RPMI7951 (cell line): Measurements from ENCODE around the gene UNC5A. TPM values are rescaled to one million over a fixed set of nuclear protein-coding genes. Genes with fewer than 3 reads are reported as not detected.
"Not testable (repeated sequence)": the region's sequence is repeated elsewhere in the genome, so short reads cannot be mapped to it uniquely, and the experiment has no call there.

Experiments used
- DNase-seq: peaks from one replicate; pipeline ENCODE4 v3.0.0-alpha.2; 2012; ENCODE audit warnings: low read depth
- total RNA-seq: library from RNA; depleted of rRNA; stranded (reverse); fragments of >200 nt; shearing (Covaris generic); gene quantifications from 2 replicates; pipeline ENCODE4 v1.2.3, GENCODE V29; 2014

UNC5A gene
- total RNA-seq, 1 experiment from 2014 or later: not detected

- no peak for DNase-seq
These were observed 52.8 kb downstream of the UNC5A start for GRCh38 chr5:176863041-176863764.

DNA sequence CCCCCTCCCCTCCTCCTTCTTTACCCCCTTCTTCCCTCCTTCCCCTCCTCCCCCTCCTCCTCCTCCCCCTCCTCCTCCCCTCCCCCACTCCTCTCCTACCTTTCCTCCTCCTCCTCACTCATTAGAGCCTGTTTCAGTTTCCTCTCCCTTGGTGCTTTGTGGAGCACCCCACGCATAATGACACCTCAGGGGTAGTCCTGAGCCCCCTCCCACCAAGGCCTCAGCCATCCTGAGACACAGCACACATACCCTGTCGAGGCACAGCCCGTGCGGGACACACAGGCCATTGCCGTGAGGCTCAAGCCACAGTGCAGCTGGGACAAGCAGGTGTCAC is 53.4 kb downstream of the UNC5A start:
- no peak for DNase-seq

- DNase-seq: no peak
These were observed 54.4 kb downstream of the UNC5A start for GRCh38 chr5:176864755-176865154.

DNA sequence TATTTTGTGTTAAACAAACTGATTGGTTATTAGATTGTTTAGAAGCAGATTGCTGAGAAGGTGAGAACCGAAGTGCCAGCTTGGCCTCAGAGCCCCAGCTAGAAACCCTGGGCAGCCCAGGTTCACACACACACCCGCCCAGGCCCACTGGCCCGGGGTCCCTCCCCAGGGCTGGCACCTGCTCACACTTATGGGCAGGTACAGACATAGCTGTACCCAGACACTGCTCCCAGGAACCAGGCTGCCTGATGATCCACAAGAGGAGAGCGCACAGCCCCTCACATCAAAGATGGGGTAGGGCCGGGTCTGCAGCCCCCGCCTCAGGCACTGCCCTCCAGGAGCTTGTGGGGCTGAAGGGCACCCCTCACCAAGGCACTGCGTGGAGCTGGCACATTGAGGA is 55.6 kb downstream of the UNC5A start:
- no peak for DNase-seq

DNA sequence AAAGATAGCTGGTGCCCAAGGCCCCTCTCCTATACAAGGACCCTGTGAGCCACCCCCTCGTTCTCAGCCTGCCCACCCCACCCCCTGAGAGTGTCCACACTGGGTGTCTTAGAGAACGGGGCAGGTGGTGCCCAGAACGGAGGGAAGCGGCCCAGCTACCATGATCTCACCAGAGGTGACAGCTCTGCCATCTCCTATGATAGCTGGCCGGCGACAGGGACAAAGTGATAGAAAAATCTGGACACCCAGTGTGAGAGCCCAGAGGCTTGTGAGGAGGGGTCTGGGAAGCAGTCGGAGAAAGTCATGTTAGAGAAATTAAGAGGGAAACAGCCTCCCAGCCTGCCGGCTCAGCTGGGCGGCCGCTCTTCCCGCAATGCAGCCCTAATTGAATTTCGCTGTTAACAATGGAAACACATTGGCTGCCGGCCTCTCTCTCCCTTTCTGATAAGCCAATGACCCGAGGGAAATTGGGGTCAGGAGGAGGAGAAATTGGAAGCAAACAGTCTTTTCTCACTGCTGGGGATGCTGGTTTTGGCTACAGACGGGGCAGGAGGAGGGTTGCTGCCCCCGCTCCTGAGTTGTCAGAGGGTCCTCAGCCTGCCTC is 56.5 kb downstream of the UNC5A start:
- no peak for DNase-seq

DNA sequence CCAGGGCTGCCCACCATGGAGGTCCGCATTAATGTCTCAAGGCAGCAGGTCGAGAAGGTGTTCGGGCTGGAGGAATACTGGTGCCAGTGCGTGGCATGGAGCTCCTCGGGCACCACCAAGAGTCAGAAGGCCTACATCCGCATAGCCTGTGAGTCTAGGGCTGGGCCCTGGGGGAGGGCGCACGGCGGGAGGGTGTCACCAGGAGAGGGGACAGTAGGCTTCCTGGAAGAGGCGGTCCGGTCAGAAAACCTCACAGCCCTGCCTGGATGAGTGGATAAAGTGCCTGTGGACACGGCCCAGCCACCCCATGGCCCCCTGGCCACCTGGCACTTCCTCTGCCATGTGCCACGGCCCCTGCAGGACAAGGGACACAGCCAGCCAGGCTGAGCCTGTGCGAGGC is 57.8 kb downstream of the UNC5A start:
- no peak for DNase-seq

- no peak for DNase-seq
These were observed 58.4 kb downstream of the UNC5A start for GRCh38 chr5:176868731-176869130.

DNA sequence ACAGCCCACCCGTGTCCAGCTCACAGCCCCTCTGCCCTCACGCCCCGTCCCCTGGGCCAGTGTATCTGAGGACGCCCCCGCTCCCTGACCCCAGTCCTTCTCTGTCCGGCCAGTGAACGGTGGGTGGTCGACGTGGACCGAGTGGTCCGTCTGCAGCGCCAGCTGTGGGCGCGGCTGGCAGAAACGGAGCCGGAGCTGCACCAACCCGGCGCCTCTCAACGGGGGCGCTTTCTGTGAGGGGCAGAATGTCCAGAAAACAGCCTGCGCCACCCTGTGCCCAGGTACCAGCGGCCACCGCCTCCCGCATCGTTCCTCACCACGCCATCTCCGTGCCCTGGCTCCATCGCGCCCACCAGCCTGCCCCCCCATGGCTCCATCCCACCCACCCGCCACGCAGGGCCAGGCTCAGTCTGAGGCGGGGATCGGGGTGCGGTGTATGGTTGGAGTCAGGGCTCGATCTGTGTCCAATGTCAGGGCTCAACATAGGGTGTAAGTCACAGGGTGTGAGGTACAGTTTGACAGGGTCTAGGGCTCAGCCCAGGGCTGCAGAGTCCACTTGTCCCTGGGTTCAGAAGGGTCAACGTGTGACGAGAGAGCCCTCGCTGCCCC is 59.2 kb downstream of the UNC5A start:
- no peak for DNase-seq

DNA sequence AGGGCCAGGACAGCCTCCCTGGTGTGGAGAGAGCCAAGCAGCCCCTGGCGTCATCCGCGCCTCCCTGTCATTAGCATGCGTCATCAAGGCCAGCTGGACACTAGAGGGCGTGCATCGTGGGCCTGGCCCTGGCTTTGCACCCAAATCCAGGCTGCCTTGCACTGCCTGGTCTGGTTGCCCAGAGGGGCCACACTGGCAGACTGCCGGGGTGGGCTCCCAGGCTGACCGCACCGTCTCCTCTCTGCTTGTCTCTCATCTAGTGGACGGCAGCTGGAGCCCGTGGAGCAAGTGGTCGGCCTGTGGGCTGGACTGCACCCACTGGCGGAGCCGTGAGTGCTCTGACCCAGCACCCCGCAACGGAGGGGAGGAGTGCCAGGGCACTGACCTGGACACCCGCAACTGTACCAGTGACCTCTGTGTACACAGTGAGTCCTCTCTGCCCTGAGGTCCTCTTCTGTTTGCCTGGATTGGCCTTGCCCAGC is 59.8 kb downstream of the UNC5A start:
- DNase-seq: peak; percentile 44

DNA sequence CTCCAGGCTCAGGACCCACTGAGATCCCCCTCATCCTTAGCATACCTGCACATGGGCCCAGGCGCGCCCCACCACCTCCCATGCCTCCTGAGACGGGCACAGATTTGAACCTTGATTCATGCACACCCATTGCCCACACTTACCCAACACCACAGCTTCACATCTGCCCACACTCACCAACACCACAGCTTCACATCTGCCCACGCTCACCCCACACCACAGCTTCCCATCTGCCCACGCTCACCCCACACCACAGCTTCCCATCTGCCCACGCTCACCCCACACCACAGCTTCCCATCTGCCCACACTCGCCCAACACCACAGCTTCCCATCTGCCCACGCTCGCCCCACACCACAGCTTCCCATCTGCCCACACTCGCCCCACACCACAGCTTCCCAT is 60.3 kb downstream of the UNC5A start:
- not testable (repeated sequence) for DNase-seq

GRCh38 chr5:176872586-176872985 is 62.2 kb downstream of the UNC5A start:
- DNase-seq: not testable (repeated sequence)

GRCh38 chr5:176873011-176873410 is 62.7 kb downstream of the UNC5A start:
- not testable (repeated sequence) for DNase-seq

DNA sequence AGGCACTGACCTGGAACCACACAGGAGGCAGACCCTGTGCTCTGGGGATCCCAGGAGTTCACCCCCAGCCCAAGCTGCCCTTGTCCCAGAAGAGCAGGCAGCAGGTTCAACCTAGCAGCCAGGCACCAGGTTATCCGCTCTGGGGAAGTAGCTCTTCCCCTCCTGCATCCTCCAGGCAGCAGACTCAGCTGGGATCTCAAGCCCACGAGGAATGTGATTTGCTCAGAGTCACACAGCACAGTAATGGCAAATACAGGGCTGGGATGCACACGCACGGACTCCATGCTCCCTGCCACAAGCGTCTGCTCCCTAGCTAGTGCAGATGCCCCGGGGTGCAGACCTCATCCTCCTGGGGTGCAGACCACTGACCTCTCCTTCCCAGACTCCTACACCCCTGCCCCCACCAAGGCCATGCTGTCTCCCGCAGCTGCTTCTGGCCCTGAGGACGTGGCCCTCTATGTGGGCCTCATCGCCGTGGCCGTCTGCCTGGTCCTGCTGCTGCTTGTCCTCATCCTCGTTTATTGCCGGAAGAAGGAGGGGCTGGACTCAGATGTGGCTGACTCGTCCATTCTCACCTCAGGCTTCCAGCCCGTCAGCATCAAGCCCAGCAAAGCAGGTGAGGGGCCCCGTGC is 63.3 kb downstream of the UNC5A start:
- DNase-seq: no peak

DNA sequence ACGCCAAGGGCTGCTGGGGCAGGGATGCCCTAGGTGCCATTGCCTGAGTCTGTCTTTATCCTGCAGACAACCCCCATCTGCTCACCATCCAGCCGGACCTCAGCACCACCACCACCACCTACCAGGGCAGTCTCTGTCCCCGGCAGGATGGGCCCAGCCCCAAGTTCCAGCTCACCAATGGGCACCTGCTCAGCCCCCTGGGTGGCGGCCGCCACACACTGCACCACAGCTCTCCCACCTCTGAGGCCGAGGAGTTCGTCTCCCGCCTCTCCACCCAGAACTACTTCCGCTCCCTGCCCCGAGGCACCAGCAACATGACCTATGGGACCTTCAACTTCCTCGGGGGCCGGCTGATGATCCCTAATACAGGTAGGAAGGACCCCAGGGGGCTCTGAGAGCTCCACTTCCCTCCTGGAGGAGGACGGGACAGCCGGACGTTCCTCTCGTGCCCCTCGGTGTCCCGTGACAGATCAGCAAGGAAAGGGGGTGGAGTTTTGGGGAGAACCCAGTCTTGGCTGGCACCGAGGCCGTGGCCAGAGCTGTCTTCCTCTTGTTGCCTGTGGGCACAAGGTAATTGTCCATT is 63.9 kb downstream of the UNC5A start:
- DNase-seq: no peak

GRCh38 chr5:176875014-176875550 is 64.7 kb downstream of the UNC5A start:
- no peak for DNase-seq

DNA sequence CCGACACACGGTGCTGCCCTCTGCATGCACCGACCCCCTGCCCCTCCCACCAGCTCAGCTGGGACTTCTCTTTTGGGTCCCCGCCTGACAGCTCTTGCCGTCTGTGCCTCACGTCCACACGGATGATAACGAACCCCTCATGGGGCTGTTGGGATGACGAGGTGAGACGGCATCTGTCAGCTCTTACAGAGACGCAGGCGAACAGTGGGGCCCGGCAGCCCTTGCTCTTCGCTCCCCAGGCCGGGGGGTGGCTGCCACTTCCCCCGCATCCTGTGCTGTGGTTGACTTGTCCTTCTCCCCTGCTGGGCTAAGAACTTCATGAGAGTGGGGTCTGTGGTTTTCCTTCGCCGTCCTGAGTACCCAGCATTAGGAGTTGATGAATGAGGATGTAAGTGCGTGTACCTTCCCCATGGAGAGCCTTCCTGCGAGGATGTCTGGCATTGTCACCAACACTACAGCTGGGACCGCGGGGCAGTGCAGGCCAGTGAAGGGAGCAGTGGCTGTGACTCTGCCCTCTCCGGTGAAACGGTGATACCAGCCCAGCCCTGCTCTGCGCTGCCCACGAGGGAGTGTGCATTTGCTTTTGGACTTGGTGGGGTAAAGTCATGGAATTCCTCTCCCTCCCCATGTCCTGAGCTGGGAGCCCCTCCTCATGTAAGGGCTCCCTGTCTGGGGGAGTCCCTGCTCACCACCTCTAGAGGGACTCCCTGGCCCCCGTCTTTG is 65.6 kb downstream of the UNC5A start:
- DNase-seq: no peak

DNA sequence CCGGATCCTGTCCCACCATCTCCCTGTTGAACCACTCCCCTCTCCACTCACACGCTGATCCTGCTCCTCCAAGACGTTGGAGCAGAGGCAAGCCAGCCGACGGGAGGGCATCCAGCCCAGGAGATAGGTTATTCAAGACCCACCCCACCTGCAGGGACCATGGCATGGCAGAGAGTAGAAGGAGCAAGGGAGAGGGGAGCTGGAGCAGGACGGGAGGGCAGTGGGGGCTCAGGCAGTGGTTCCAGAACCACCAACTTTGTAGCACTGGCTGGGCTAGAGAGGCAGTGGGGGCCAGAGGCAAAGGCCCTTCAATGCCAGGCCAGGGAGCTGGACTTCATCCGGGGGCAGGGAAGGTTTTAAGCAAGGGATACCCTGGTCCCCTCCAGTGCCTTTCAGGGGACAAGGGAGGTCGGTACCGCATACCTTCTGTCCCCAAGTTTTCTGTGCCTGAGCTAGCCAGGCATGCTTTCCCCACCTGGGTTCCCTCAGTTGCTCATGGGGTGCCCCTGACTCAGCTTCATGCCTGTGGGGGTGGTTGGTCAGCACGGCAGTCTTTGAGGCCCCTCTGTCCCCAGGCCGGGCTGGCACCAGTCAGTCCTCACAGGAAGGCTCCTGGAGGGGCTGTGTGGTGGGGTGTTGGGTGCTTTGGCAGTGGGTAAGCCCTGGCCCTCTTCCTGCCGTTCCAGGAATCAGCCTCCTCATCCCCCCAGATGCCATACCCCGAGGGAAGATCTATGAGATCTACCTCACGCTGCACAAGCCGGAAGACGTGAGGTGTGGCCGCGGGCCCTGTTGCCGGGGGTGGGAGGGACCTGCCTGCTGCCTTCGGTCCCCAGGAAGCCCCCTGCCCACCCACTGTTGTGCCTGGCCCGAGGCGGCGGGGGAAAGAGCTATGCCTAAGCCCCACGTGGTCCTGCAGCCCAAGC is 66.4 kb downstream of the UNC5A start:
- no peak for DNase-seq

DNA sequence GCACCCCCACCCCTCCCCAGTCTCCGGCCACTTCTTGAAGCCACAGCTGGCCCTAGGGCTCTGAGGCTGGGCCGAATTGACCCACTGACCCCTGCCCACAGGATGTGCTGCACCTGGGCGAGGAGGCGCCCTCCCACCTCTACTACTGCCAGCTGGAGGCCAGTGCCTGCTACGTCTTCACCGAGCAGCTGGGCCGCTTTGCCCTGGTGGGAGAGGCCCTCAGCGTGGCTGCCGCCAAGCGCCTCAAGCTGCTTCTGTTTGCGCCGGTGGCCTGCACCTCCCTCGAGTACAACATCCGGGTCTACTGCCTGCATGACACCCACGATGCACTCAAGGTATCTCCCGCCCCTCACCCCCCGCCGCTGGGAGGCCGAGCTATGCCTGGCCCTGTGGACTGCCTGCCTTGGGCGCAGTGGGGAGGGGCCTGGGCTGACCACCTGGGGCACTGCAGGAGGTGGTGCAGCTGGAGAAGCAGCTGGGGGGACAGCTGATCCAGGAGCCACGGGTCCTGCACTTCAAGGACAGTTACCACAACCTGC is 67.5 kb downstream of the UNC5A start:
- no peak for DNase-seq

DNA sequence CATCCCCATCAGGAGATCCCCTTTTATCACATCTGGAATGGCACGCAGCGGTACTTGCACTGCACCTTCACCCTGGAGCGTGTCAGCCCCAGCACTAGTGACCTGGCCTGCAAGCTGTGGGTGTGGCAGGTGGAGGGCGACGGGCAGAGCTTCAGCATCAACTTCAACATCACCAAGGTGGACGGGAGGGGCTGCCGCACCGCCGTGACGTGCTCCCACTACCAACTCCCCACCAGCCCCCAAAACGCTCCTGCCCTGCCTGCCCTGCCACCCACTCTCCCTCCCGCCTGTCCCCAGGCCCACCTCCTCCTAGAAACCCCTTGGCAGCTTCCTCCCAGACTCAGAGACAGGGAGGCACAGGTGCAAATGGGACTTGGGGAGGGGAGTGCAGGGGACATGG is 68.1 kb downstream of the UNC5A start:
- DNase-seq: no peak
